K562 (cell line): Measurements from ENCODE around the gene C2CD2. TPM values are rescaled to one million over a fixed set of nuclear protein-coding genes. Genes with fewer than 3 reads are reported as not detected.
A peak's percentile ranks its signal among the peaks of the same experiment; 100 is the strongest.

ENCODE experiments used
- ESRRB ChIP-seq: fragments of 250-450 bp; sonication (Bioruptor Pico); IDR thresholded peaks from 2 replicates; pipeline ENCODE4 v1.5.0; 2020; ENCODE audit warnings: mild to moderate bottlenecking, moderate library complexity, borderline replicate concordance
- HNRNPH1 ChIP-seq: fragments of 200-400 bp; formaldehyde crosslinking; optimal IDR thresholded peaks from 2 replicates; pipeline ENCODE3; 2017; ENCODE audit warnings: low read depth, mild to moderate bottlenecking, low read length, moderate library complexity
- NCOA1 ChIP-seq: fragments of 450-650 bp; IDR thresholded peaks from 2 replicates; pipeline ENCODE4 v1.6.1; 2016; ENCODE audit warnings: low read depth
- PHF8 ChIP-seq: fragments of 200-600 bp; sonication (generic); IDR thresholded peaks from 2 replicates; pipeline ENCODE4 v1.6.1; 2012; ENCODE audit warnings: mixed run types, mild to moderate bottlenecking, inconsistent platforms, low read length, moderate library complexity, borderline replicate concordance
- PRPF4 ChIP-seq: fragments of 200-400 bp; formaldehyde crosslinking; IDR thresholded peaks from one replicate; pipeline ENCODE4 v1.6.1; 2017; ENCODE audit warnings: low read length, low read depth, mild to moderate bottlenecking; ENCODE audit not compliant: insufficient read depth, poor library complexity, severe bottlenecking
- ZBTB17 ChIP-seq: fragments of 450-650 bp; formaldehyde crosslinking; IDR thresholded peaks from 2 replicates; pipeline ENCODE4 v1.4.0; 2020; ENCODE audit warnings: mild to moderate bottlenecking
- polyA plus RNA-seq, 8 experiments: library from polyadenylated mRNA; depleted of rRNA in 4 of 8; stranded (reverse) in 5 of 8; unstranded in 3 of 8; fragments of >200 nt; fragmentation: Nextera tagmentation in 2 of 8; fragmentation: Illumina TruSeq in 1 of 8; extraction: Ambion mirVana in 2 of 8; extraction: Trizol in 1 of 8; gene quantifications; 2 replicates each; pipeline versions ENCODE4 v1.2.1 to v1.2.3, GENCODE V29; 2011 to 2014; ENCODE audit warnings: inconsistent platforms in 1 of 8, missing spikeins in 1 of 8
- total RNA-seq, 7 experiments: library from RNA; depleted of rRNA in 6 of 7; stranded (reverse); fragments of >200 nt in 6 of 7; fragmentation: Illumina TruSeq in 2 of 7; extraction: Trizol in 2 of 7; gene quantifications; 2 replicates each; pipeline versions ENCODE4 v1.2.1 to v1.2.3, GENCODE V29; 2011 to 2021; ENCODE audit warnings: low replicate concordance in 1 of 7
- TF ChIP-seq, protein P1 (sequence below), 2 experiments: fragments of 450-650 bp; formaldehyde crosslinking in 1 of 2; IDR thresholded peaks; 2 replicates each; pipeline versions ENCODE4 v1.4.0 to v1.6.1; 2014 to 2020; ENCODE audit warnings: mild to moderate bottlenecking in 2 of 2, borderline replicate concordance in 1 of 2, low read depth in 1 of 2
- TF ChIP-seq, protein P2 (sequence below): fragments of 450-650 bp; IDR thresholded peaks from 2 replicates; pipeline ENCODE4 v1.6.1; 2018; ENCODE audit warnings: mild to moderate bottlenecking, low read depth; ENCODE audit not compliant: partially characterized antibody
- TF ChIP-seq, protein P3 (sequence below), 3 experiments: IDR thresholded peaks in 2 of 3; conservative IDR thresholded peaks in 1 of 3; 2 replicates each; pipeline ENCODE4 v1.5.1; 2011 to 2012; ENCODE audit warnings: low read length in 3 of 3, mild to moderate bottlenecking in 3 of 3, control low read depth in 2 of 3, improper control_type of control experiment in 1 of 3, inconsistent platforms in 1 of 3, low read depth in 1 of 3, mixed read lengths in 1 of 3, moderate library complexity in 1 of 3; ENCODE audit not compliant: insufficient read depth in 2 of 3
- TF ChIP-seq, protein P4 (sequence below): fragments of 250-450 bp; sonication (Bioruptor Pico); IDR thresholded peaks from 2 replicates; pipeline ENCODE4 v1.4.0; 2020; ENCODE audit warnings: borderline replicate concordance
- TF ChIP-seq, protein P5 (sequence below): sonication (generic); formaldehyde crosslinking; IDR thresholded peaks from 2 replicates; pipeline ENCODE4 v1.8.0; 2022; ENCODE audit warnings: missing genetic modification reagents, mild to moderate bottlenecking, moderate library complexity, borderline replicate concordance

Gene C2CD2
- total and polyA plus RNA-seq, 9 of the 15 experiments (the other 6 are each of a cell fraction or from before 2014, with no cell fraction given): 1.3 to 21.6 (median 12.1) TPM

DNA sequence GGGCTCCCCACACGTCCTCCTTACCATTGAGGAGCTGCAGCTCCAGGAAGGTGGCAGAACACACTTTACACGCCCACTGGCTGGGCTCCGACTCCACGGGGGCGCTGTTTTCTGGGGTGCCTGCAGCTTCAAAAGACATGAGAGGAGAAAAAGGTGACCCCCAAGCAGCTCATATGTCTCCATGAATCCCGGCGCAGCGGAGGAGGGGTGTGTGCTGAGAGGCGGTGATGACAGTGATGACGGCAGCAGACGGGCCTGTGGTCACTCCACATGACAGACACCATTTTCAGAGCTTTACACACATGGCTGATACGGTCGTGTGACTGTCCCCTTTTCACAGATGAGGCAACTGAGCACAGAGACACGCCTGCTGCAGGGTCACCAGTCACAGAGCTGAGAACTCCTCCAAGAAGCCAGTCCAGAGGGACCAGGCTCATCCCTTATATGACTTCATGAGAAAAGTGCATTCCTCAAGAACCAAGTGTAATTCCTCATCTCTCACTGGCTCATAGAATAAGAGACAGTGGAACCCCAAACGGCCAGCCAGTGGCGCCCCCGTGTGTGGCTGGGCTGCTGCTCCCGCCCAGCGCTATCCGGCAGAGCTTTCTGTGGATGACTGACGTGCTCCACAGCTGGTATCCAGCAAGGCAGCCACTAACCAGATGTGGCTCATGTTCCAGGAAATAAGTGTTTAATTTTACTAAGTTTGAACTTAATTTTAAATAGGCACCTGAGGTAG, 106.6 kb downstream of the C2CD2 start (continued):
- TF ChIP-seq, protein P1, sequence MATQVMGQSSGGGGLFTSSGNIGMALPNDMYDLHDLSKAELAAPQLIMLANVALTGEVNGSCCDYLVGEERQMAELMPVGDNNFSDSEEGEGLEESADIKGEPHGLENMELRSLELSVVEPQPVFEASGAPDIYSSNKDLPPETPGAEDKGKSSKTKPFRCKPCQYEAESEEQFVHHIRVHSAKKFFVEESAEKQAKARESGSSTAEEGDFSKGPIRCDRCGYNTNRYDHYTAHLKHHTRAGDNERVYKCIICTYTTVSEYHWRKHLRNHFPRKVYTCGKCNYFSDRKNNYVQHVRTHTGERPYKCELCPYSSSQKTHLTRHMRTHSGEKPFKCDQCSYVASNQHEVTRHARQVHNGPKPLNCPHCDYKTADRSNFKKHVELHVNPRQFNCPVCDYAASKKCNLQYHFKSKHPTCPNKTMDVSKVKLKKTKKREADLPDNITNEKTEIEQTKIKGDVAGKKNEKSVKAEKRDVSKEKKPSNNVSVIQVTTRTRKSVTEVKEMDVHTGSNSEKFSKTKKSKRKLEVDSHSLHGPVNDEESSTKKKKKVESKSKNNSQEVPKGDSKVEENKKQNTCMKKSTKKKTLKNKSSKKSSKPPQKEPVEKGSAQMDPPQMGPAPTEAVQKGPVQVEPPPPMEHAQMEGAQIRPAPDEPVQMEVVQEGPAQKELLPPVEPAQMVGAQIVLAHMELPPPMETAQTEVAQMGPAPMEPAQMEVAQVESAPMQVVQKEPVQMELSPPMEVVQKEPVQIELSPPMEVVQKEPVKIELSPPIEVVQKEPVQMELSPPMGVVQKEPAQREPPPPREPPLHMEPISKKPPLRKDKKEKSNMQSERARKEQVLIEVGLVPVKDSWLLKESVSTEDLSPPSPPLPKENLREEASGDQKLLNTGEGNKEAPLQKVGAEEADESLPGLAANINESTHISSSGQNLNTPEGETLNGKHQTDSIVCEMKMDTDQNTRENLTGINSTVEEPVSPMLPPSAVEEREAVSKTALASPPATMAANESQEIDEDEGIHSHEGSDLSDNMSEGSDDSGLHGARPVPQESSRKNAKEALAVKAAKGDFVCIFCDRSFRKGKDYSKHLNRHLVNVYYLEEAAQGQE (IDR thresholded peaks at IDR 0.05; ENCODE audit: borderline replicate concordance): peak; percentile 54; the same call in 1 of the 2 replicates
- TF ChIP-seq, protein P1 (CRISPR knock-in tag; IDR thresholded peaks at IDR 0.05; ENCODE audit: low read depth): no peak
- TF ChIP-seq ESRRB (CRISPR knock-in tag): no peak
- TF ChIP-seq, protein P2, sequence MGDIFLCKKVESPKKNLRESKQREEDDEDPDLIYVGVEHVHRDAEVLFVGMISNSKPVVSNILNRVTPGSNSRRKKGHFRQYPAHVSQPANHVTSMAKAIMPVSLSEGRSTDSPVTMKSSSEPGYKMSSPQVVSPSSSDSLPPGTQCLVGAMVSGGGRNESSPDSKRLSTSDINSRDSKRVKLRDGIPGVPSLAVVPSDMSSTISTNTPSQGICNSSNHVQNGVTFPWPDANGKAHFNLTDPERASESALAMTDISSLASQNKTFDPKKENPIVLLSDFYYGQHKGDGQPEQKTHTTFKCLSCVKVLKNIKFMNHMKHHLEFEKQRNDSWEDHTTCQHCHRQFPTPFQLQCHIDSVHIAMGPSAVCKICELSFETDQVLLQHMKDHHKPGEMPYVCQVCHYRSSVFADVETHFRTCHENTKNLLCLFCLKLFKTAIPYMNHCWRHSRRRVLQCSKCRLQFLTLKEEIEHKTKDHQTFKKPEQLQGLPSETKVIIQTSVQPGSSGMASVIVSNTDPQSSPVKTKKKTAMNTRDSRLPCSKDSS: no peak
- no peak for TF ChIP-seq PHF8
- no peak for TF ChIP-seq ZBTB17 (CRISPR knock-in tag)
- no peak for TF ChIP-seq PRPF4
- TF ChIP-seq, protein P3, sequence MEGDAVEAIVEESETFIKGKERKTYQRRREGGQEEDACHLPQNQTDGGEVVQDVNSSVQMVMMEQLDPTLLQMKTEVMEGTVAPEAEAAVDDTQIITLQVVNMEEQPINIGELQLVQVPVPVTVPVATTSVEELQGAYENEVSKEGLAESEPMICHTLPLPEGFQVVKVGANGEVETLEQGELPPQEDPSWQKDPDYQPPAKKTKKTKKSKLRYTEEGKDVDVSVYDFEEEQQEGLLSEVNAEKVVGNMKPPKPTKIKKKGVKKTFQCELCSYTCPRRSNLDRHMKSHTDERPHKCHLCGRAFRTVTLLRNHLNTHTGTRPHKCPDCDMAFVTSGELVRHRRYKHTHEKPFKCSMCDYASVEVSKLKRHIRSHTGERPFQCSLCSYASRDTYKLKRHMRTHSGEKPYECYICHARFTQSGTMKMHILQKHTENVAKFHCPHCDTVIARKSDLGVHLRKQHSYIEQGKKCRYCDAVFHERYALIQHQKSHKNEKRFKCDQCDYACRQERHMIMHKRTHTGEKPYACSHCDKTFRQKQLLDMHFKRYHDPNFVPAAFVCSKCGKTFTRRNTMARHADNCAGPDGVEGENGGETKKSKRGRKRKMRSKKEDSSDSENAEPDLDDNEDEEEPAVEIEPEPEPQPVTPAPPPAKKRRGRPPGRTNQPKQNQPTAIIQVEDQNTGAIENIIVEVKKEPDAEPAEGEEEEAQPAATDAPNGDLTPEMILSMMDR (IDR thresholded peaks at IDR 0.05 in 2 of 3, conservative IDR thresholded peaks at IDR 0.05 in 1 of 3; ENCODE audit: insufficient read depth in 2 of 3, low read depth in 1 of 3, low read length in 3 of 3): peak; percentile 59 to 64 (median 62)
- TF ChIP-seq, protein P4, sequence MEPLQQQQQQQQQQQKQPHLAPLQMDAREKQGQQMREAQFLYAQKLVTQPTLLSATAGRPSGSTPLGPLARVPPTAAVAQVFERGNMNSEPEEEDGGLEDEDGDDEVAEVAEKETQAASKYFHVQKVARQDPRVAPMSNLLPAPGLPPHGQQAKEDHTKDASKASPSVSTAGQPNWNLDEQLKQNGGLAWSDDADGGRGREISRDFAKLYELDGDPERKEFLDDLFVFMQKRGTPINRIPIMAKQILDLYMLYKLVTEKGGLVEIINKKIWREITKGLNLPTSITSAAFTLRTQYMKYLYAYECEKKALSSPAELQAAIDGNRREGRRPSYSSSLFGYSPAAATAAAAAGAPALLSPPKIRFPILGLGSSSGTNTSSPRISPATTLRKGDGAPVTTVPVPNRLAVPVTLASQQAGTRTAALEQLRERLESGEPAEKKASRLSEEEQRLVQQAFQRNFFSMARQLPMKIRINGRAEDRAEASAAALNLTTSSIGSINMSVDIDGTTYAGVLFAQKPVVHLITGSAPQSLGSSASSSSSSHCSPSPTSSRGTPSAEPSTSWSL (CRISPR knock-in tag): no peak
- no peak for TF ChIP-seq HNRNPH1
- TF ChIP-seq NCOA1: no peak
- TF ChIP-seq, protein P5, sequence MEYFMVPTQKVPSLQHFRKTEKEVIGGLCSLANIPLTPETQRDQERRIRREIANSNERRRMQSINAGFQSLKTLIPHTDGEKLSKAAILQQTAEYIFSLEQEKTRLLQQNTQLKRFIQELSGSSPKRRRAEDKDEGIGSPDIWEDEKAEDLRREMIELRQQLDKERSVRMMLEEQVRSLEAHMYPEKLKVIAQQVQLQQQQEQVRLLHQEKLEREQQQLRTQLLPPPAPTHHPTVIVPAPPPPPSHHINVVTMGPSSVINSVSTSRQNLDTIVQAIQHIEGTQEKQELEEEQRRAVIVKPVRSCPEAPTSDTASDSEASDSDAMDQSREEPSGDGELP: peak; percentile 65; the same call in 1 of the 2 replicates
